Astrocyte of the cerebellum (primary cell): Measurements from ENCODE around the gene ZNF684.
"Not testable (repeated sequence)": the region's sequence is repeated elsewhere in the genome, so short reads cannot be mapped to it uniquely, and the experiment has no call there.

Experiments used
- DNase-seq: peaks from one replicate; pipeline ENCODE4 v3.0.0-alpha.2; 2011; ENCODE audit warnings: low read depth
- H3K4me3 ChIP-seq: 2 replicates; pipeline ENCODE4 v1.5.1; 2011; ENCODE audit warnings: mild to moderate bottlenecking, low read depth, low read length, moderate library complexity
- in situ Hi-C: cut with HindIII; loops from 2 replicates; pipeline ENCODE4 v1.10.0; 2017; ENCODE audit warnings: low sequenced_read_pairs
- TF ChIP-seq, protein P1 (sequence below): IDR thresholded peaks from 2 replicates; pipeline ENCODE4 v1.5.1; 2012; ENCODE audit warnings: low read length, low read depth, moderate library complexity, mild to moderate bottlenecking; ENCODE audit errors: missing control alignments

Gene ZNF684

GRCh38 chr1:40553017-40553416, 21.6 kb downstream of the ZNF684 start:
- no peak overlapping the region for H3K4me3 ChIP-seq
- in situ Hi-C loops, result no loop called here
- no peak for DNase-seq
- TF ChIP-seq, protein P1, sequence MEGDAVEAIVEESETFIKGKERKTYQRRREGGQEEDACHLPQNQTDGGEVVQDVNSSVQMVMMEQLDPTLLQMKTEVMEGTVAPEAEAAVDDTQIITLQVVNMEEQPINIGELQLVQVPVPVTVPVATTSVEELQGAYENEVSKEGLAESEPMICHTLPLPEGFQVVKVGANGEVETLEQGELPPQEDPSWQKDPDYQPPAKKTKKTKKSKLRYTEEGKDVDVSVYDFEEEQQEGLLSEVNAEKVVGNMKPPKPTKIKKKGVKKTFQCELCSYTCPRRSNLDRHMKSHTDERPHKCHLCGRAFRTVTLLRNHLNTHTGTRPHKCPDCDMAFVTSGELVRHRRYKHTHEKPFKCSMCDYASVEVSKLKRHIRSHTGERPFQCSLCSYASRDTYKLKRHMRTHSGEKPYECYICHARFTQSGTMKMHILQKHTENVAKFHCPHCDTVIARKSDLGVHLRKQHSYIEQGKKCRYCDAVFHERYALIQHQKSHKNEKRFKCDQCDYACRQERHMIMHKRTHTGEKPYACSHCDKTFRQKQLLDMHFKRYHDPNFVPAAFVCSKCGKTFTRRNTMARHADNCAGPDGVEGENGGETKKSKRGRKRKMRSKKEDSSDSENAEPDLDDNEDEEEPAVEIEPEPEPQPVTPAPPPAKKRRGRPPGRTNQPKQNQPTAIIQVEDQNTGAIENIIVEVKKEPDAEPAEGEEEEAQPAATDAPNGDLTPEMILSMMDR, result no peak

DNA sequence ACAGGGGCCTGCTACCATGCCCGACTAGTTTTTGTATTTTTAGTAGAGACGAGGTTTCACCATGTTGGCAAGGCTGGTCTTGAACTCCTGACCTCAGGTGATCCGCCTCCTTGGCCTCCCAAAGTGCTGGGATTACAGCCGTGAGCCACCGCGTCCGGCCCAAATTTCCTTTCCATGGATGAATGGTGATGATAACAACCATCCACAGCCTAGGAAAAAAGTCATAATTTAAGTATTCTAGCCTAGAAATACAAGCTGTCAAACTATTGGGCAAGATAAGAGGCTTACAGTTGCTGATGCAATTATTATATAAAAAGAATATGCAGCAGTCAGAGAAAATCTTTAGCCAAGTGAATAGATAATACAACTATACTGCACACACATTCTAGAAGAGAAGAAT, 23.4 kb downstream of the ZNF684 start:
- H3K4me3 ChIP-seq, in situ Hi-C loops, DNase-seq: not testable (repeated sequence)

DNA sequence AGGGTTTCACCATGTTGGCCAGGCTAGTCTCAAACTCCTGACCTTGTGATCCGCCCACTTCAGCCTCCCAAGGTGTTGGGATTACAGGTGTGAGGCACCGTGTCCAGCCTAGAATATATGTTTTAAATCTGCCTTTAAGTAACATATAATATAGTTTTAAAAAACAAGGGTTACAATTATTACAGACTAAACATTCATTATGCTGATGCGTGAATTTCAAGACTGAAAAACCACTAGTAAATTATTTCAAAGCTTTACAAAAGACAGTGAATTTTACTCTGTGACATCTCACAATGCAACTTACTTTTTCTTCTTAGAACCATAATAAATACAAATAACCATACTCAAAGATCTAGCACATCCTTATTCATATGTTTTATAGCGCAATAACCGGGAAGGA, 24.7 kb downstream of the ZNF684 start:
- in situ Hi-C loops, result no loop called here
- no peak for DNase-seq
- TF ChIP-seq, protein P1, result no peak
- H3K4me3 ChIP-seq, result no peak overlapping the region

- H3K4me3 ChIP-seq, DNase-seq, in situ Hi-C loops: not testable (repeated sequence)
Observed at GRCh38 chr1:40558241-40558640, 26.8 kb downstream of the ZNF684 start.

GRCh38 chr1:40562185-40562584, 30.7 kb downstream of the ZNF684 start:
- DNase-seq, result no peak
- TF ChIP-seq, protein P1, result no peak
- H3K4me3 ChIP-seq, result no peak overlapping the region
- in situ Hi-C loops, result no loop called here

- TF ChIP-seq, protein P1, result no peak
- in situ Hi-C loops, result no loop called here
Observed at GRCh38 chr1:40563266-40563665, 31.8 kb downstream of the ZNF684 start.

DNA sequence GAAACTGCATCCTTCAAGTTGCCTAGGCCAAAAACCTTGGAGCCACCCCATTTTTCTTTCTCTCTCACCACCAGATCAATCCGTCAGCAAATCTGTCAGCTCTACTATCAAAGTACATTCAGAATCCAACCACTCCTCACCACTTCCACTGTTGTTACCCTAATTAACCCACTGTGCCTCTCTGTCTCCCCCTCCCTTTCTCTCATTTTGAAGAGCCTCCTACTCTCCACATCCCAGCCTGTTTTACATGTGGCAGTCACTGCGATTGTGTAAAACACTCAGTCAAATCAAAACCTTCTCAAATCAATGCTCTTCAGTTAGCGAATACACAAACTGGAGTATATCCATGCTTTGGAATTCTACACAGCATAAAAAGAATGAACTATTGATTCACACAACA, 33.1 kb downstream of the ZNF684 start:
- in situ Hi-C loops, result no loop called here

More at GRCh38 chr1:40563266-40563665, 31.8 kb downstream of the ZNF684 start:
- H3K4me3 ChIP-seq, result no peak overlapping the region
- DNase-seq, result no peak

More for the DNA sequence above, 33.1 kb downstream of the ZNF684 start:
- TF ChIP-seq, protein P1, result no peak
- no peak overlapping the region for H3K4me3 ChIP-seq
- no peak for DNase-seq
